NCI-H748 treated with DMSO at 0.1 percent for 48 hours (cell line): ENCODE data around the gene GARIN1A.

ENCODE experiments used
- DNase-seq: peaks from one replicate; lab custom pipeline; 2025; lab: John Stamatoyannopoulos, UW

The GARIN1A gene

GRCh38 chr7:128714701-128715495 is 42.8 kb downstream of the GARIN1A start:
- no peak for DNase-seq

GRCh38 chr7:128718967-128719642 is 47.0 kb downstream of the GARIN1A start:
- DNase-seq, result no peak

GRCh38 chr7:128721376-128721775 is 49.3 kb downstream of the GARIN1A start:
- no peak for DNase-seq
